NT2/D1 (cell line): ENCODE data around the gene RHEBL1.
"Not testable (repeated sequence)": the region's sequence is repeated elsewhere in the genome, so short reads cannot be mapped to it uniquely, and the experiment has no call there.

Source experiments
- SUZ12 ChIP-seq: IDR thresholded peaks from 2 replicates; pipeline ENCODE4 v1.6.1; 2011; ENCODE audit not compliant: insufficient read length, insufficient read depth; ENCODE audit errors: extremely low read depth
- YY1 ChIP-seq: IDR thresholded peaks from 2 replicates; pipeline ENCODE4 v1.6.1; 2011; ENCODE audit not compliant: insufficient read length, insufficient read depth
- ZNF274 ChIP-seq: IDR thresholded peaks from 2 replicates; pipeline ENCODE4 v1.6.1; 2011; ENCODE audit warnings: mild to moderate bottlenecking, low read depth, low read length

DNA sequence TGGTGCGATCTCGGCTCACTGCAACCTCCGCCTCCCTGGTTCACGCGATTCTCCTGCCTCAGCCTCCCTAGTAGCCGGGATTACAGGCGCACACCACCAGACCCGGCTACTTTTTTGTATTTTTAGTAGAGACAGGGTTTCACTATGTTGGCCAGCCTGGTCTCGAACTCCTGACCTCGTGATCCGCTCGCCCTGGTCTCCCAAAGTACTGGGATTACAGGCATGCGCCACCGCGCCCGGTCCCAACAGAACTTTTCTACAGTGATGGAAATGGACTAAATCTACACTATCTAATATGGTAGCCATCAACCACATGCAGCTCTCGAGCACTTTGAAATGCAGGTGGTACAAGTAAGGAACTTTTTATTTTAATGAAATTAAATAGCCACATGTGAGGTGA lies 7.9 kb downstream of the RHEBL1 start:
- not testable (repeated sequence) for TF ChIP-seq ZNF274, YY1, SUZ12
